BLaER1 (cell line): ENCODE data around the gene EIPR1.

ENCODE experiments used
- H3K27ac ChIP-seq: shearing (Covaris generic); formaldehyde crosslinking; 2 replicates; pipeline ENCODE4 v1.8.1; 2022
- H3K27me3 ChIP-seq: shearing (Covaris generic); formaldehyde crosslinking; 2 replicates; pipeline ENCODE4 v1.8.1; 2022
- H3K36me3 ChIP-seq: shearing (Covaris generic); formaldehyde crosslinking; 2 replicates; pipeline ENCODE4 v1.8.1; 2022
- H3K4me1 ChIP-seq: shearing (Covaris generic); formaldehyde crosslinking; 2 replicates; pipeline ENCODE4 v1.8.1; 2022
- H3K4me2 ChIP-seq: shearing (Covaris generic); formaldehyde crosslinking; 2 replicates; pipeline ENCODE4 v1.8.1; 2022
- H3K4me3 ChIP-seq: shearing (Covaris generic); formaldehyde crosslinking; 2 replicates; pipeline ENCODE4 v1.8.1; 2022
- H3K9ac ChIP-seq: shearing (Covaris generic); formaldehyde crosslinking; 2 replicates; pipeline ENCODE4 v1.8.1; 2022
- H3K9me3 ChIP-seq: shearing (Covaris generic); formaldehyde crosslinking; 2 replicates; pipeline ENCODE4 v1.8.1; 2022
- H4K20me1 ChIP-seq: shearing (Covaris generic); formaldehyde crosslinking; 2 replicates; pipeline ENCODE4 v1.8.1; 2022
- Cebpa-rat ChIP-seq: shearing (Covaris generic); IDR thresholded peaks from 2 replicates; pipeline ENCODE4 v1.8.1; 2022

EIPR1 gene

DNA sequence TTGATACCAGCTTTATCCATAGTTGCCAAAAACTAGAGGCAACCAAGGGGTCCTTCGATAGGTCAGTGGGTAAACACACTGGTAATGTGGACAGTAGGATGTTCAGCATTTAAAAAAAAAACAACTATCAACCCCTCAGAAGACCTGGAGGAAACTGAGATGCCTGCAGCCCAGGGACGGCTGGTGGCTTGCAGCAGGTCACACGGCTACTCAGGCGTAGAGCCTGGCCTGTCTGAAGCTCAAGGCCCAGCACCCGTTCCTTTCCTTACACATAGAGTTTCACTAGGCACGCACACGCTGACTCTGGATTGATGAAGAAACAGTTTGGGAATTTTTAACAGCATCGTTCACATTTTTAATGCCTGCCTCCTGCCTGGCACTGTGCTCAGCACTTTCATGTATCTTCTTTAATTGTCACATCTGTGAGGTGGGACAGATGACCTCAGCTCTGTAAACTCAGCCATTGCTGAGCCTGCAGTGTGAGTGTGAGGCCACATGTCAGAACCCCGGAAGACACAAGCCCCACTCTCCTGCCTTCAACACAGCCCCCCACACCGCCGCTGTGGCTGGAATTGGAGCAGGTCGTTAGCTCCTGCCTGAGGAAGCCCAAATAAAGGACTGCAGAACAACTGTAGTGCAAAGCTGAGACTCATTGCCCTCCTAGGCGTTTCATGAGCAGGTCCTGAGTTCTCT lies 42.6 kb upstream of the EIPR1 start:
- no peaks in the 10 kb centered on the region for H3K27me3 ChIP-seq
- H3K9me3 ChIP-seq, result no peaks in the 10 kb centered on the region
- peak overlapping the region; percentile 87 for H3K4me2 ChIP-seq
- H4K20me1 ChIP-seq, result no peaks in the 10 kb centered on the region
- H3K9ac ChIP-seq, result peak overlapping the region; percentile 67
- TF ChIP-seq Cebpa-rat, result no peak
- no peak overlapping the region for H3K4me3 ChIP-seq
- H3K4me1 ChIP-seq, result peaks cover 76% of the 10 kb centered on the region
- H3K27ac ChIP-seq, result peak overlapping the region; percentile 85
- H3K36me3 ChIP-seq, result peaks cover 34% of the 10 kb centered on the region

DNA sequence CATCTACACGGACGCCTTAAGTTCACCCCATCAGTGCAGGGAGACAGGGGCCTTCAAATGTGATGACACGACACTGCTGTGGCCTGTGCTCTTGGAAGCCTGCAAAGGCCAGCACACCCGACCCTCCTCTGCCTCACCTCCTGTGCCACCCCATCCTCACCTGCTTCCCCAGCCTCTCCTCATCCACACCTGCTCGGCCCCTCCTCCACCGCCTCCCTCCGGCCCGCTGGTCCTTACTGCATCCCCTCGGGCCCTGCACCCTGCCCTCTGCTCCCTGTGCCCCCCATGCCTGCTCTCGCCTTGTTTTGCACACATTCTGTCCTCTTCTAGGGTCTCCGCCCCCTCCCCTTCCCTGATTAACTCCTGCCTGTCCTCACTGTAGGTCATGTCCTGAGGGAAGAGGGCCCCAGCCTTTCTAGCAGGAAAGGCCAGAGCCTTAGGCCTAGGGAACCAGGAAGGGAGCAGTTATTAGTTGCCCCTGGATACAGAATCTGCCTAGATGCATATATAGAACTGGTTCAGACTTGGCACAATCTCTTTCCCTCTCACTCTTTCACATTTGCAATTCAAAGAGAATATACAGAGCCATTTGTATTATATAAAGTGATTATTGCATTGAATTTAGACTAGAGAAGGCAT lies 41.3 kb upstream of the EIPR1 start:
- Histone ChIP-seq H3K36me3 (peaks cover 29% of the 10 kb centered on the region), H3K4me2 (peak overlapping the region; percentile 87), H4K20me1 (no peaks in the 10 kb centered on the region), H3K27me3 (no peaks in the 10 kb centered on the region), H3K9me3 (no peaks in the 10 kb centered on the region), H3K9ac (peak overlapping the region; percentile 67), H3K27ac (peak overlapping the region; percentile 85), H3K4me3 (no peak overlapping the region), H3K4me1 (peaks cover 85% of the 10 kb centered on the region)
- TF ChIP-seq Cebpa-rat, result no peak

DNA sequence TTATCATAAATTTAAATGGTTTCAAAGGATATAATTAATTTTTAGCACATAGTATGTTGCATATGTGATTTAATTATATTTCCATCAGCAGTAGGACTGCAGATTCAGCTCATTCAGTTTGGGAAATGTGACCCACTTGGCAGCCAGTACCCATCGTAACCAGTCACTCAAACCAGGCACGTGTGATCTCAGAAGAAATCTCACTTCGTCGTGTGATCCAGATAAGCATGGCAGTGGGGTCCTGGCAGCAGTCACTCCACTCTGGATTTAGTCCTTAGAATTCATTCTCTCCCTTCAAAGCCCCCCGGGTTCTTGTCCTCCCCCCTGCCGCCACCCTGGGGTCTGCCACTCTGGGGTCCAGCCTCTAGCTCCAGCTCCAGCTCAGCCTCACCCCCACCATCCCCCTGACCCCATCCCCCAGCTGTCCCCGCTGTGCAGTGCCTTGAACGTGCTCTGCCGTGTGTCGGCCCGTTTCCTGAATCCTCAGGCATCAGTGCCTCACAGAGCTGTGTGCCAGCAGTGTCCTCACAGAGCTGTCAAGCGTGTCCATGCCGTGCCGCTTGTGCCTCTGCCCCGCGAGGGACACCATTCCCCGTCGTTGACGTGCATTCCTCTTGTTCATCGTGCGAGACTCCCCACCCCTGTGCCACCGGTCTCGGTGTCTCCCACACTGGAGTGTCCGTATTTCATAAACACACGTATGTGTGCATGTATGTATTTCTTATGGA lies 36.7 kb upstream of the EIPR1 start:
- H3K4me3 ChIP-seq, result no peak overlapping the region
- H3K27ac ChIP-seq, result peak overlapping the region; percentile 45; the same call in 1 of the 2 replicates
- H4K20me1 ChIP-seq, result no peaks in the 10 kb centered on the region
- H3K4me2 ChIP-seq, result peak overlapping the region; percentile 56
- TF ChIP-seq Cebpa-rat, result no peak
- no peaks in the 10 kb centered on the region for H3K9me3 ChIP-seq
- peaks cover 58% of the 10 kb centered on the region for H3K4me1 ChIP-seq
- H3K9ac ChIP-seq, result no peak overlapping the region; the same call in 1 of the 2 replicates
- H3K36me3 ChIP-seq, result peaks cover 31% of the 10 kb centered on the region
- H3K27me3 ChIP-seq, result no peaks in the 10 kb centered on the region

DNA sequence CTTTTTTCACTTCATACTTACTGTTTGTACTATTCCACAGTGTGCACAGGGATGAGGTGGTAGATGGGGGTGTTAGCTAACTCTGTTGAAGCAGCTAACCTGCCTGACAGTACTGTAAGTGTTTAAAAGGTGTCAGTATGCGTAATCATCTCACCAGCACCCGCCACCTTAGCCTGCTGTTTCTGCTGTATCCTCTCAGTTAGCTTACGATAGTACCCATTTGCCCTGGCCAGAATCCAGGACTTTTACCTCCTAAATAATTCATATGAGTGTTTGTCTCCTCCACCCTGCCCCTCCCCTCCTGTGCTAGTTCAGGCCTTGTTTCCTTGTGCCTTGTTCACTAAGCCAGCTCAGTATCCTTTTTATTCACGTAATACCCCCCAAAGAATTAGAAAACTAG lies 36.1 kb upstream of the EIPR1 start:
- H3K27ac ChIP-seq, result no peak overlapping the region; the same call in 1 of the 2 replicates
- H3K9ac ChIP-seq, result no peak overlapping the region
- no peak for TF ChIP-seq Cebpa-rat
- H3K9me3 ChIP-seq, result no peaks in the 10 kb centered on the region
- H3K27me3 ChIP-seq, result no peaks in the 10 kb centered on the region
- peaks cover 32% of the 10 kb centered on the region for H3K36me3 ChIP-seq
- peaks cover 56% of the 10 kb centered on the region for H3K4me1 ChIP-seq
- no peaks in the 10 kb centered on the region for H4K20me1 ChIP-seq
- H3K4me3 ChIP-seq, result no peak overlapping the region
- H3K4me2 ChIP-seq, result peak overlapping the region; percentile 56

DNA sequence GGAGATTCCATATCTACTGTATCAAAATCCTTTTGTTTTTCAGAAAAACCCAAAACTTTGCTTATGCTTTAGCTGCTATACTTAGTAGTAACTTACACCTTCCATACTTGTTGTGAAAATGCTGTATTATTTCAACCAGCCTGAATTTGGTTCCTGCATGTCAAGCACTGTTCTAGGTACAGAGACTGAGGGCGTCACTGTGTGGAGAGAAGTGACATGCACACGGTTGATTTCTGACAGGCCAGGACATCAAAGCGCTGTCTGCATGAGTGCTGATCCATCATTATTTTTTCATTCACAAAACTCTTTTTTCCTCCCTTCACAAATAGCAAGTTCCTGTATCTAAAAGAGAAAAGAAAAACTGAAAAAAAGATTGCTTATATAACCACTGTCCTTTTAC lies 33.5 kb upstream of the EIPR1 start:
- Histone ChIP-seq H3K27ac (no peak overlapping the region), H3K27me3 (no peaks in the 10 kb centered on the region), H3K9me3 (no peaks in the 10 kb centered on the region), H3K9ac (no peak overlapping the region), H3K4me3 (no peak overlapping the region), H3K4me1 (peaks cover 44% of the 10 kb centered on the region), H3K36me3 (peaks cover 39% of the 10 kb centered on the region), H4K20me1 (no peaks in the 10 kb centered on the region), H3K4me2 (no peak overlapping the region)
- TF ChIP-seq Cebpa-rat, result no peak

DNA sequence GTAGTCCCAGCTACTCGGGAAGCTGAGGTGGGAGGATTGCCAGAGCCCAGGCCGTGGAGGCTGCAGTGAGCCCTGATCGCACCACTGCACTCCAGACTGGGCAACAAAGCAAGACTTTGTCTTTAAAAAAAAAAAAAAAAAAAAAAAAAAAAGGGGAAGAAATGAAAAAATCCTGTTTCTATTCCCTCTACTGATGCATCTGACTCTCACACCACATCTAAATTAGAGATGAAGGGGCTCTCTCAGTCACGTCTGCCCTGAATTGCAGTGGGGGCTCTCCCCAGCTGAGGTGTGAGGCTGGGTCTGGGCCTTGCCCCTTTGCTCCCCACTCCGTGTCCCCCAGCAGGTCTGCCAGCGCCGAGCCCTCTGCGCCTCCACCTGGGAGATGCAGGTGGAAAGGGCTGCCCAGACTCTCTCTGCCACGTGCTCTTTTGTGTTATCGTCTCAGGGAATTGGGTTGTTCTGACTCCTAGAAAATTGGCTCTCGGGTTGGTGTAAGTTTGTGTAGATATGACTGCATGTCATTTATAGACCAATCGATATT lies 32.1 kb upstream of the EIPR1 start:
- H3K9me3 ChIP-seq, result no peaks in the 10 kb centered on the region
- no peak for TF ChIP-seq Cebpa-rat
- no peaks in the 10 kb centered on the region for H3K27me3 ChIP-seq
- no peak overlapping the region for H3K4me3 ChIP-seq
- H4K20me1 ChIP-seq, result no peaks in the 10 kb centered on the region
- peaks cover 40% of the 10 kb centered on the region for H3K4me1 ChIP-seq
- no peak overlapping the region; the same call in 1 of the 2 replicates for H3K4me2 ChIP-seq
- peaks cover 44% of the 10 kb centered on the region for H3K36me3 ChIP-seq
- H3K9ac ChIP-seq, result no peak overlapping the region
- peak overlapping the region; percentile 46; the same call in 1 of the 2 replicates for H3K27ac ChIP-seq

DNA sequence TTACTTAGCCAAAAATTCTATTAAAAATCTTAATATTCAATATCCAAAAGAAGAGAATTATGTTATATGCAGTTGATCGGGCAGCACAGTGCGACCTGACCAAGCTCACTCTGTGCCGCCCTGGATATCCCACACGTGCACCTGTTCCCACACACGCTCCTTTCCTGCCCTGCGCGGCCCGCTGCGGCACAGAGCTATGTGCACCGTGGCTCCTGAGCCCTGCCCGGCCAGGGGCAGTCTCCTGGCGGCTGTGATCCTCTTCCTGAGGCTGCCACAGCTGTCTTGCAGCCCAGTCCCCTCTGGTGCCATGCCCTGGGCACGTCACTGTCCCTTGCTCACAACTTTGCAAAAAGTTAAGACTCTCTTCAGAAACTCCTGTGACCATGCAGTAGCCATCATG lies 31.2 kb upstream of the EIPR1 start:
- Histone ChIP-seq H3K4me2 (no peak overlapping the region), H3K4me1 (peaks cover 31% of the 10 kb centered on the region), H3K27ac (no peak overlapping the region), H4K20me1 (no peaks in the 10 kb centered on the region), H3K9ac (no peak overlapping the region), H3K27me3 (no peaks in the 10 kb centered on the region), H3K36me3 (peaks cover 51% of the 10 kb centered on the region), H3K4me3 (no peak overlapping the region), H3K9me3 (no peaks in the 10 kb centered on the region)
- TF ChIP-seq Cebpa-rat, result no peak

DNA sequence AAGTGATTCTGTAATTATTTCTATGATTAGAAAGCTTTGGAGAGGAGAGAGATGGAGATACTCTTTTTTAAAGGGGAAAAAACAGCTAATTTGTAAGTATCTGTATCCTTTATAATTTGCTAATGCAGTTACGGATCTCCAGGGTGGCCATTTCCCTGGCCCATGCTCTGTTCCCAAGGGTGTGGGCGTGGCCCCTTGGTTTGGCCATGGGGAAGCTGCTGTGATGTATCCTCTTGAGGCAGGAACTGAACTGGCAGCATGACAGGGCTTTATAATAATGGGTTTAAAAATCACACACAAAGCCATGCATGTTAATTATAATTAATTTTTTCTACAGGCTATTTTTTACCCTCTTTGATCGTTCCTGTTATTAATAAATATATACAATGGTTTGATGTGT lies 28.9 kb upstream of the EIPR1 start:
- no peak overlapping the region for H3K4me2 ChIP-seq
- H3K9me3 ChIP-seq, result no peaks in the 10 kb centered on the region
- H3K36me3 ChIP-seq, result peaks cover 64% of the 10 kb centered on the region
- no peaks in the 10 kb centered on the region for H3K27me3 ChIP-seq
- H3K4me3 ChIP-seq, result no peak overlapping the region
- no peak overlapping the region for H3K9ac ChIP-seq
- no peaks in the 10 kb centered on the region for H4K20me1 ChIP-seq
- no peak for TF ChIP-seq Cebpa-rat
- H3K27ac ChIP-seq, result no peak overlapping the region
- H3K4me1 ChIP-seq, result peaks cover 30% of the 10 kb centered on the region

DNA sequence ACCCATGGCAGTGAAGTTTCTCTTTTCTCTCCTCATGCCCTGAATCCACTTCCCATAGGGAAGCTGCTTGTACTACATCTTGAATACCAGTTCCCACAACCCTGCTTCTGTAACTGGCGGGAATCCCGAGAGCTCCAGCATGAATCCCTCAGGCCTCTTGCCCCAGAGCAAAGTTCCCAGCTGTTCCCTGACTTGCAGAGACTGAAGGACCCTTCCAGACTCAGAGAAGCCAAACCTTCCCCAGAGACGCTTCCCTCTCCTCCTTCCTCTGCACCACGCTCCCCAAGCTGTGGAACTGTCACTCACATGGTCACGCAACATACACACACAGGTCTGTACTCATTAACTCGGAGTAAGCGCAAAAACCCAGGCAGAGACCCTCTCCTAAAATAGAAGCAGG lies 28.3 kb upstream of the EIPR1 start:
- Histone ChIP-seq H3K27me3 (no peaks in the 10 kb centered on the region), H3K9me3 (no peaks in the 10 kb centered on the region), H3K4me3 (no peak overlapping the region), H3K4me1 (peaks cover 26% of the 10 kb centered on the region), H3K9ac (no peak overlapping the region), H3K36me3 (peaks cover 70% of the 10 kb centered on the region), H3K27ac (no peak overlapping the region), H4K20me1 (peaks cover 5% of the 10 kb centered on the region; the same call in 1 of the 2 replicates), H3K4me2 (no peak overlapping the region)
- TF ChIP-seq Cebpa-rat, result no peak
